ENCODE measurements around the gene ZFYVE28. TPM values are rescaled to one million over a fixed set of nuclear protein-coding genes. Genes with fewer than 3 reads are reported as not detected.

ZFYVE28 gene
- total and polyA plus RNA-seq, 9 donors, result 1.3 to 12.1 (median 8.6) TPM

- intact Hi-C loops (cut with DNase I), result no loop called here
- Histone ChIP-seq H3K36me3 (no peaks in the 10 kb centered on the region), H3K27ac (no peak overlapping the region), H3K4me3 (no peak overlapping the region), H3K9me3 (no peaks in the 10 kb centered on the region), H3K4me1 (ENCODE audit: insufficient read depth) (peaks cover 6% of the 10 kb centered on the region), H3K27me3 (no peaks in the 10 kb centered on the region)
- no peak for DNase-seq
- 95% methylated on average over 17 of the region's 17 CpGs for WGBS, 3 donors
- TF ChIP-seq EP300 (IDR thresholded peaks at IDR 0.05) (no peak), CTCF (IDR thresholded peaks at IDR 0.05) (no peak), POLR2A (IDR thresholded peaks at IDR 0.05) (no peak)
Observed at GRCh38 chr4:2387218-2387617, 31.2 kb downstream of the ZFYVE28 start.

DNA sequence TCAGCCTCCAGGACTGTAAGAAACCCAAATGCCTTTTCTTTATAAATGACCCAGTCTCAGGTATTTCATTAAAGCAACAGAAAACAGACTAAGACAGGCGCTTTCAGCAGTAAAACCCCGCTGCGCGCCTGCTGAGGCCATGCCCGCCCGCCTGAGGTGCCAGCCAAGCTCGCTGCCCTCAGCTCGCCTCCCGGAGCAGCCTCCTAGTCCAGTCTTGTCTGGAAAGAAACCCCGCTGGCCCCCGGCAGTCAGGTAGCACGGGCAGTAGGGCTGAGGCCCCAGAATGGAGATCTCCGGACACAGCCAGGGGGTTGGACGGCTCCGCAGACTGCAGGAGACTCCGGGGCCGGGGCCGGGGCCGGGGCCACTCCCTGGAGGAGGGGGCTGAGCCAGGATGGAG lies 31.7 kb downstream of the ZFYVE28 start:
- intact Hi-C loops (cut with DNase I), result no loop called here
- 89 to 92% (median 90%) methylated on average over 18 to 19 of the region's 19 CpGs for WGBS, 3 donors

GRCh38 chr4:2385516-2385915 lies 32.9 kb downstream of the ZFYVE28 start:
- Histone ChIP-seq H3K4me3 (no peak overlapping the region), H3K9me3 (no peaks in the 10 kb centered on the region), H3K27me3 (no peaks in the 10 kb centered on the region), H3K4me1 (ENCODE audit: insufficient read depth) (peaks cover 2% of the 10 kb centered on the region), H3K36me3 (no peaks in the 10 kb centered on the region), H3K27ac (no peak overlapping the region)
- WGBS, 3 donors, result 83 to 90% (median 85%) methylated on average over 8 of the region's 8 CpGs
- no peak for DNase-seq
- intact Hi-C loops (cut with DNase I), result no loop called here
- TF ChIP-seq CTCF (IDR thresholded peaks at IDR 0.05), result no peak
- no peak for TF ChIP-seq EP300 (IDR thresholded peaks at IDR 0.05)
- TF ChIP-seq POLR2A (IDR thresholded peaks at IDR 0.05), result no peak

More for the DNA sequence above, 31.7 kb downstream of the ZFYVE28 start:
- H3K27ac ChIP-seq, result no peak overlapping the region
- H3K4me3 ChIP-seq, result no peak overlapping the region
- peaks cover 6% of the 10 kb centered on the region for H3K4me1 ChIP-seq (ENCODE audit: insufficient read depth)
- H3K9me3 ChIP-seq, result no peaks in the 10 kb centered on the region
- TF ChIP-seq CTCF (IDR thresholded peaks at IDR 0.05) (no peak), POLR2A (IDR thresholded peaks at IDR 0.05) (no peak), EP300 (IDR thresholded peaks at IDR 0.05) (no peak)
- H3K36me3 ChIP-seq, result no peaks in the 10 kb centered on the region
- DNase-seq, result no peak
- H3K27me3 ChIP-seq, result no peaks in the 10 kb centered on the region

GRCh38 chr4:2384245-2384644 lies 34.2 kb downstream of the ZFYVE28 start:
- intact Hi-C loops (cut with DNase I), result no loop called here
- H3K27ac ChIP-seq, result no peak overlapping the region
- no peak for TF ChIP-seq EP300 (IDR thresholded peaks at IDR 0.05)
- no peak for TF ChIP-seq POLR2A (IDR thresholded peaks at IDR 0.05)
- TF ChIP-seq CTCF (IDR thresholded peaks at IDR 0.05), result no peak
- no peaks in the 10 kb centered on the region for H3K36me3 ChIP-seq
- no peak for DNase-seq
- H3K4me3 ChIP-seq, result no peak overlapping the region
- no peaks in the 10 kb centered on the region for H3K4me1 ChIP-seq (ENCODE audit: insufficient read depth)
- 77 to 83% (median 78%) methylated on average over 6 of the region's 6 CpGs for WGBS, 3 donors
- no peaks in the 10 kb centered on the region for H3K9me3 ChIP-seq
- H3K27me3 ChIP-seq, result no peaks in the 10 kb centered on the region

All from ovary (tissue), 9 donors.